ENCODE data around the gene HLA-E. TPM values are rescaled to one million over a fixed set of nuclear protein-coding genes. Genes with fewer than 3 reads are reported as not detected.
A peak's percentile ranks its signal among the peaks of the same experiment; 100 is the strongest.

Gene HLA-E
- total and polyA plus RNA-seq, 2 of the 13 experiments (the other 11 are each of a cell fraction or from before 2014, with no cell fraction given), result 45.2 to 90.4 TPM

- TF ChIP-seq JARID2 (CRISPR knock-in tag; IDR thresholded peaks at IDR 0.05; ENCODE audit: insufficient replicate concordance) (no peak), TFE3 (CRISPR knock-in tag; IDR thresholded peaks at IDR 0.05) (peak; percentile 53; the same call in 1 of the 2 replicates), CREB3 (CRISPR knock-in tag; IDR thresholded peaks at IDR 0.05) (0 out of 2 replicates have a peak, but pooled peaks have one; percentile 55), ATF6 (CRISPR knock-in tag; conservative IDR thresholded peaks at IDR 0.05) (no peak), AGO2 (optimal IDR thresholded peaks at IDR 0.05; ENCODE audit: low read depth, low read length) (peak; percentile 84), PRDM10 (CRISPR knock-in tag; IDR thresholded peaks at IDR 0.05; ENCODE audit: low read depth) (0 out of 2 replicates have a peak, but pooled peaks have one; percentile 18), ZNF816 (CRISPR knock-in tag; IDR thresholded peaks at IDR 0.05; ENCODE audit: borderline replicate concordance) (0 out of 2 replicates have a peak, but pooled peaks have one; percentile 13), SAFB2 (CRISPR knock-in tag; IDR thresholded peaks at IDR 0.05; ENCODE audit: borderline replicate concordance, low read depth) (no peak), IKZF1 (IDR thresholded peaks at IDR 0.05) (no peak), ZNF496 (CRISPR knock-in tag; IDR thresholded peaks at IDR 0.05; ENCODE audit: insufficient replicate concordance) (no peak), JDP2 (CRISPR knock-in tag; IDR thresholded peaks at IDR 0.05; ENCODE audit: borderline replicate concordance) (no peak), ZFP82 (CRISPR knock-in tag; IDR thresholded peaks at IDR 0.05; ENCODE audit: borderline replicate concordance) (no peak), ZNF317 (CRISPR knock-in tag; IDR thresholded peaks at IDR 0.05) (peak; percentile 97), PCBP1 (IDR thresholded peaks at IDR 0.05; ENCODE audit: borderline replicate concordance, low read depth, low read length) (no peak), MTF2 (CRISPR knock-in tag; IDR thresholded peaks at IDR 0.05; ENCODE audit: borderline replicate concordance) (no peak), ZC3H4 (CRISPR knock-in tag; IDR thresholded peaks at IDR 0.05; ENCODE audit: borderline replicate concordance) (no peak), ARHGAP35 (CRISPR knock-in tag; IDR thresholded peaks at IDR 0.05; ENCODE audit: borderline replicate concordance) (peak; percentile 82), ZNF550 (CRISPR knock-in tag; IDR thresholded peaks at IDR 0.05; ENCODE audit: borderline replicate concordance) (no peak), TCF12 (IDR thresholded peaks at IDR 0.05) (no peak), TCF12 (CRISPR knock-in tag; IDR thresholded peaks at IDR 0.05) (no peak)
Measured at GRCh38 chr6:30489081-30490025, at the start of gene HLA-E (continued).
